Measurements from ENCODE around the gene PIH1D1. TPM values are rescaled to one million over a fixed set of nuclear protein-coding genes. Genes with fewer than 3 reads are reported as not detected.

The PIH1D1 gene
- total and polyA plus RNA-seq, 2 of the 13 experiments (the other 11 are each of a cell fraction or from before 2014, with no cell fraction given) = 110 to 137 TPM

DNA sequence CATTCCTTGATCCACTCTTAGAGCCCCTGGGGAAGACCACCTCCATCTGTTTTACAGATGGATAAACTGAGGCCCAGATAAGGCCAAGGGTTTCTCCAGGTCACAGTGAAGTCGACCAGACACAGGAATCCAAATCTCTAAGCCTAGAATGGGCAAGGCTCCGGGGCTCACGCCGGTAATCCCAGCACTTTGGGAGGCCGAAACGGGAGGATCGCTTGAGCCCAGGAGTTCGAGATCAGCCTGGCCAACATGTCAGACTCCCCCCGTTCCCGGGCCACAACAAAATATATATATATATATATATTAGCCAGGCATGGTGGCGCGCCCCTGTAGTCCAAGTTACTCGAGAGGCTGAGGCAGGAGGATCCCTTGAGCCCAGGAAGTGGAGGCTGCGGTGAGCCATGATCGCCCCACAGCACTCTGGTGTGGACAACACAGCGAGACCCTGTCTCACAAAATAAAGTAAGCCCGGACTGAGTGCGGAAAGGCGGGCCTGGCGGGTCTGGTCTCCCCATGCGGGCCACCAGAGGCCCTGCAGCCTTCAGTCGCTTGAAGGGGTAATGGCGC lies 35.2 kb upstream of the PIH1D1 start:
- peaks cover 0 to 3% of the 10 kb centered on the region in 2 experiments; a peak in 1 of 5 replicates for H3K27me3 ChIP-seq (ENCODE audit: control insufficient read depth in 1 of 2, insufficient read depth in 2 of 2, low read length in 2 of 2)
- peak overlapping the region; percentile 70 for H3K27ac ChIP-seq (ENCODE audit: extremely low read length, insufficient read depth, low read length)
- POLR2A ChIA-PET = interaction anchor here (1.4 to 1.6 kb wide), 3 partner anchors 8 to 16 kb away, joined by 3 to 13 read pairs (median 6); partner anchors contain the start of gene RPS11
- TSS peak; percentile 49 for BruUV-seq (replicated peaks)
- H3K9me3 ChIP-seq (ENCODE audit: low read length) = no peaks in the 10 kb centered on the region
- no peak for ATAC-seq
- H3K4me3 ChIP-seq (replicated peaks in 1 of 3; ENCODE audit: insufficient read depth in 1 of 3, low read depth in 2 of 3, low read length in 3 of 3) = peak overlapping the region in 2 of 3 experiments; percentile 50 to 63; a peak in 3 of 6 replicates
- H3K4me1 ChIP-seq (ENCODE audit: insufficient read depth, low read length) = peaks cover 29% of the 10 kb centered on the region
- intact Hi-C loops (cut with micrococcal nuclease; ENCODE audit: unreplicated experiment) = no loop called here
- in situ Hi-C loops (cut with HindIII; ENCODE audit: extremely low pct_ligation_motif_present, low pct_unique_long_range_greater_than_20kb) = no loop called here
- peaks cover 39% of the 10 kb centered on the region for H4K20me1 ChIP-seq (ENCODE audit: insufficient read depth, low read length)
- H3K36me3 ChIP-seq (replicated peaks in 1 of 2; ENCODE audit: control insufficient read depth in 1 of 2, insufficient read depth in 2 of 2, low read length in 2 of 2) = peaks cover 19 to 29% of the 10 kb centered on the region in 2 experiments
- no peak for DNase-seq (ENCODE audit: low spot score)
- CTCF ChIA-PET (ENCODE audit: low intra/inter-chr PET ratio, low total read pairs) = no interaction called here
- WGBS (ENCODE audit: low lambda C conversion rate) = 87% methylated on average over 15 of the region's 23 CpGs
- no peak for FAIRE-seq
- peaks cover 37% of the 10 kb centered on the region for H3K79me2 ChIP-seq (ENCODE audit: insufficient read depth, low read length)
- H3K9ac ChIP-seq (ENCODE audit: insufficient read depth, low read depth, low read length) = peak overlapping the region; percentile 82
- H3K4me2 ChIP-seq (ENCODE audit: low read depth, low read length) = peak overlapping the region; percentile 80
- no peak overlapping the region for H2AFZ ChIP-seq (ENCODE audit: low read length)
- no peak for TF ChIP-seq ZNF788 (CRISPR knock-in tag; IDR thresholded peaks at IDR 0.05; ENCODE audit: borderline replicate concordance)
- TF ChIP-seq ZNF331 (CRISPR knock-in tag; IDR thresholded peaks at IDR 0.05) = no peak
- TF ChIP-seq TFDP1 (CRISPR knock-in tag; IDR thresholded peaks at IDR 0.05; ENCODE audit: borderline replicate concordance) = no peak
- no peak for TF ChIP-seq KMT2B (CRISPR knock-in tag; IDR thresholded peaks at IDR 0.05)
- no peak for TF ChIP-seq ZNF124 (CRISPR knock-in tag; IDR thresholded peaks at IDR 0.05)
- TF ChIP-seq NR2F1 (CRISPR knock-in tag; IDR thresholded peaks at IDR 0.05) = no peak
- TF ChIP-seq ZXDC (CRISPR knock-in tag; IDR thresholded peaks at IDR 0.05) = no peak
- 0 out of 2 replicates have a peak, but pooled peaks have one; percentile 6 for TF ChIP-seq BRCA1 (CRISPR knock-in tag; IDR thresholded peaks at IDR 0.05)
- TF ChIP-seq PATZ1 (CRISPR knock-in tag; IDR thresholded peaks at IDR 0.05) = no peak
- TF ChIP-seq ZNF558 (CRISPR knock-in tag; IDR thresholded peaks at IDR 0.05; ENCODE audit: borderline replicate concordance) = no peak
- TF ChIP-seq PRMT3 (CRISPR knock-in tag; IDR thresholded peaks at IDR 0.05; ENCODE audit: borderline replicate concordance, low read depth) = no peak
- TF ChIP-seq ZFP36L2 (CRISPR knock-in tag; IDR thresholded peaks at IDR 0.05) = no peak
- no peak for TF ChIP-seq PHF5A (CRISPR knock-in tag; IDR thresholded peaks at IDR 0.05; ENCODE audit: low read depth, unreplicated experiment)
- no peak for TF ChIP-seq ZNF629 (CRISPR knock-in tag; conservative IDR thresholded peaks at IDR 0.05)
- TF ChIP-seq TOE1 (CRISPR knock-in tag; IDR thresholded peaks at IDR 0.05) = 0 out of 2 replicates have a peak, but pooled peaks have one; percentile 2
- no peak for TF ChIP-seq ATF5 (CRISPR knock-in tag; IDR thresholded peaks at IDR 0.05; ENCODE audit: low read depth)
- no peak for TF ChIP-seq ZNF761 (CRISPR knock-in tag; conservative IDR thresholded peaks at IDR 0.05)
